ENCODE results near the gene C20orf204.

Gene C20orf204

GRCh38 chr20:64027981-64028685 is 7.8 kb upstream of the C20orf204 start:
- no peak for DNase-seq

- no peak for DNase-seq
Observed at GRCh38 chr20:64029293-64030117, 6.5 kb upstream of the C20orf204 start.

GRCh38 chr20:64030371-64031134 is 5.4 kb upstream of the C20orf204 start:
- no peak for DNase-seq

GRCh38 chr20:64031822-64032314 is 4.1 kb upstream of the C20orf204 start:
- DNase-seq: no peak

- DNase-seq: no peak
Observed at GRCh38 chr20:64032706-64033624, 3.0 kb upstream of the C20orf204 start.

- no peak for DNase-seq
Observed at GRCh38 chr20:64033981-64034493, 1.9 kb upstream of the C20orf204 start.

GRCh38 chr20:64035066-64035932 is 683 bp upstream of the C20orf204 start:
- DNase-seq: peak; percentile 42

GRCh38 chr20:64036346-64037198 is 590 bp downstream of the C20orf204 start:
- no peak for DNase-seq

- no peak for DNase-seq
Observed at GRCh38 chr20:64037199-64037497, 1.2 kb downstream of the C20orf204 start.

- DNase-seq: peak; percentile 9
Observed at GRCh38 chr20:64037498-64038213, 1.7 kb downstream of the C20orf204 start.

- DNase-seq: no peak
Observed at GRCh38 chr20:64038224-64038564, 2.2 kb downstream of the C20orf204 start.

- DNase-seq: peak; percentile 79
Observed at GRCh38 chr20:64038565-64039292, 2.7 kb downstream of the C20orf204 start.

GRCh38 chr20:64039293-64040160 is 3.5 kb downstream of the C20orf204 start:
- DNase-seq: no peak

GRCh38 chr20:64040231-64041039 is 4.5 kb downstream of the C20orf204 start:
- no peak for DNase-seq

GRCh38 chr20:64041040-64041780 is 5.2 kb downstream of the C20orf204 start:
- no peak for DNase-seq

- no peak for DNase-seq
Observed at GRCh38 chr20:64041781-64042053, 5.7 kb downstream of the C20orf204 start.

Measured in CD4-positive, alpha-beta T cell treated with Interleukin-10 for 1 hour (primary cell).